Ascending aorta (tissue), 2 donors: ENCODE measurements around the gene GLYR1. TPM values are rescaled to one million over a fixed set of nuclear protein-coding genes. Genes with fewer than 3 reads are reported as not detected.

Experiments
- DNase-seq, 2 donors: peaks; one replicate each; pipeline ENCODE4 v3.0.0-alpha.2; 2019; ENCODE audit warnings: low spot score in 2 of 2
- H3K27ac ChIP-seq, 2 donors: fragments of 200-600 bp; sonication (generic); one replicate each; pipeline ENCODE4 v1.5.1; 2016 to 2017; ENCODE audit warnings: mild to moderate bottlenecking in 1 of 2
- H3K27me3 ChIP-seq: fragments of 200-600 bp; sonication (generic); one replicate; pipeline ENCODE4 v1.5.1; 2017
- H3K36me3 ChIP-seq, 2 donors: fragments of 200-600 bp; sonication (generic); one replicate each; pipeline ENCODE4 v1.5.1; 2016
- H3K4me1 ChIP-seq, 2 donors: fragments of 200-600 bp; sonication (generic); one replicate each; pipeline ENCODE4 v1.5.1; 2016 to 2017; ENCODE audit warnings: mild to moderate bottlenecking in 1 of 2
- H3K4me3 ChIP-seq, 2 donors: fragments of 200-600 bp; sonication (generic); one replicate each; pipeline ENCODE4 v1.5.1; 2016 to 2017; ENCODE audit warnings: mild to moderate bottlenecking in 1 of 2
- H3K9me3 ChIP-seq, 2 donors: fragments of 200-600 bp; sonication (generic); one replicate each; pipeline ENCODE4 v1.5.1; 2016
- CTCF ChIP-seq, 3 experiments: fragments of 200-600 bp in 2 of 3; fragments of 450-650 bp in 1 of 3; sonication (generic) in 2 of 3; IDR thresholded peaks; one replicate each; pipeline ENCODE4 v1.5.1; 2016 to 2019; ENCODE audit warnings: antibody characterized with exemption in 3 of 3, mild to moderate bottlenecking in 1 of 3, moderate library complexity in 1 of 3
- intact Hi-C: fragments of 100-400 bp; cut with DNase I; formaldehyde crosslinking; loops from one replicate; pipeline ENCODE4 v1.15.1; 2023
- total RNA-seq: library from RNA; depleted of rRNA; stranded (reverse); fragments of >200 nt; gene quantifications from one replicate; pipeline ENCODE4 v1.1.0, GENCODE V29; 2016

The GLYR1 gene
- total RNA-seq, 1 donor from 2014 or later = 39.2 TPM

GRCh38 chr16:4813251-4814003 is 33.7 kb downstream of the GLYR1 start:
- H3K4me3 ChIP-seq = no peak overlapping the region
- intact Hi-C loops = no loop called here
- H3K36me3 ChIP-seq = peaks cover 77 to 98% of the 10 kb centered on the region in 2 donors
- H3K27ac ChIP-seq = no peak overlapping the region
- H3K27me3 ChIP-seq = no peaks in the 10 kb centered on the region
- no peak for TF ChIP-seq CTCF (IDR thresholded peaks at IDR 0.05)
- H3K9me3 ChIP-seq = no peaks in the 10 kb centered on the region
- DNase-seq = no peak
- H3K4me1 ChIP-seq = no peaks in the 10 kb centered on the region

- no peak for TF ChIP-seq CTCF (IDR thresholded peaks at IDR 0.05)
- no peak for DNase-seq
- Histone ChIP-seq H3K36me3 (peaks cover 70 to 96% of the 10 kb centered on the region in 2 donors), H3K9me3 (no peaks in the 10 kb centered on the region), H3K4me1 (no peaks in the 10 kb centered on the region), H3K4me3 (no peak overlapping the region), H3K27me3 (no peaks in the 10 kb centered on the region), H3K27ac (no peak overlapping the region)
- intact Hi-C loops = no loop called here
These were observed 35.3 kb downstream of the GLYR1 start for GRCh38 chr16:4811773-4812172.

- TF ChIP-seq CTCF (IDR thresholded peaks at IDR 0.05) = no peak
- no peak for DNase-seq
- intact Hi-C loops = no loop called here
- no peak overlapping the region for H3K4me3 ChIP-seq
- no peaks in the 10 kb centered on the region for H3K4me1 ChIP-seq
- H3K27me3 ChIP-seq = no peaks in the 10 kb centered on the region
- no peaks in the 10 kb centered on the region for H3K9me3 ChIP-seq
- no peak overlapping the region for H3K27ac ChIP-seq
- peaks cover 68 to 93% of the 10 kb centered on the region in 2 donors for H3K36me3 ChIP-seq
These were observed 35.8 kb downstream of the GLYR1 start for GRCh38 chr16:4811242-4811641.

GRCh38 chr16:4806280-4806679 is 40.8 kb downstream of the GLYR1 start:
- TF ChIP-seq CTCF (IDR thresholded peaks at IDR 0.05) = no peak
- no peaks in the 10 kb centered on the region for H3K9me3 ChIP-seq
- no peak overlapping the region for H3K27ac ChIP-seq
- intact Hi-C loops = no loop called here
- H3K4me1 ChIP-seq = peaks cover 3 to 7% of the 10 kb centered on the region in 2 donors
- DNase-seq = no peak
- peaks cover 37 to 65% of the 10 kb centered on the region in 2 donors for H3K36me3 ChIP-seq
- no peaks in the 10 kb centered on the region for H3K27me3 ChIP-seq
- no peak overlapping the region for H3K4me3 ChIP-seq

GRCh38 chr16:4805231-4805630 is 41.9 kb downstream of the GLYR1 start:
- no peaks in the 10 kb centered on the region for H3K27me3 ChIP-seq
- peaks cover 4 to 9% of the 10 kb centered on the region in 2 donors for H3K4me1 ChIP-seq
- no peak for DNase-seq
- H3K4me3 ChIP-seq = no peak overlapping the region
- intact Hi-C loops = no loop called here
- no peak overlapping the region for H3K27ac ChIP-seq
- H3K9me3 ChIP-seq = no peaks in the 10 kb centered on the region
- H3K36me3 ChIP-seq = peaks cover 29 to 56% of the 10 kb centered on the region in 2 donors
- no peak for TF ChIP-seq CTCF (IDR thresholded peaks at IDR 0.05)
